Stimulated activated CD8-positive, alpha-beta memory T cell treated with anti-CD3 and anti-CD28 coated beads, Interleukin-15, amount 100 ng/mL, for 48 hours (primary cell): ENCODE measurements around the gene MBD2.
"Not testable (repeated sequence)": the region's sequence is repeated elsewhere in the genome, so short reads cannot be mapped to it uniquely, and the experiment has no call there.

Experiments used
- DNase-seq, 2 donors: peaks; one replicate each; pipeline ENCODE4 v3.0.0-alpha.2; 2020; ENCODE audit warnings: low read depth in 2 of 2

The MBD2 gene

DNA sequence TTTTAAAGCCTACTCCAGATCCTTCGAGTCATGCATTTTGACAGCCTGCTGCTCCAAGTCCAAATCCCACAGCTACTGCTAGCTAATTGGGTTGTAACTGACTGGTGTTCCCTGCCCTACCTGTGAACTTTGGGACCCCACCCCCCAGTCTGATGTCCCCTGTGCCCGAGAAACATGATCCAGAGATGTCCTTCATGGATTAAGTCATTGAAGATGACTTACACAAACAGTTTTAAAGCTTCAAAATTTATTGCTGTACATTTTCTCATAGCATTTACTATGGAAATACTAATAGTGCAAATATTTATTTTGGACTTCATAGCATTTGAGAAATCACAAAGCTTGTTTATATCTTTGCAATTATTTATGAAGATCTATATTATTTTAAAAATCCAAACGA, 73.1 kb downstream of the MBD2 start:
- DNase-seq: no peak

DNA sequence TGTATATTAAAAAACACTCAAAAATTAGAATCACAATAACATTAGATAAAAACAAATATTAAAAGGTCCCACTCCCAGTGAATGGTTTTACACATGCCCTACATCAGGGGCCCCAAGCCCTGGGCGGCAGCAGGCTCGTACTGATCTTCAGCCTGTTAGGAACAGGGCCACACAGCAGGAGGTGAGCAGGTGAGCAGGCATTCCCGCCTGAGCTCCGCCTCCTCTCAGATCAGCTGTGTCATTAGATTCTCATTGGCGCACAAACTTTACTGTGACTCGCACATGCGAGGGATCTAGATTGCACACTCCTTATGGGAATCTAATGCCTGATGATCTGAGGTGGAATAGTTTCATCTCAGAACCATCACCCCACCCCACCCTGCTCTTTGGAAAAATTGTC, 74.2 kb downstream of the MBD2 start:
- no peak for DNase-seq

DNA sequence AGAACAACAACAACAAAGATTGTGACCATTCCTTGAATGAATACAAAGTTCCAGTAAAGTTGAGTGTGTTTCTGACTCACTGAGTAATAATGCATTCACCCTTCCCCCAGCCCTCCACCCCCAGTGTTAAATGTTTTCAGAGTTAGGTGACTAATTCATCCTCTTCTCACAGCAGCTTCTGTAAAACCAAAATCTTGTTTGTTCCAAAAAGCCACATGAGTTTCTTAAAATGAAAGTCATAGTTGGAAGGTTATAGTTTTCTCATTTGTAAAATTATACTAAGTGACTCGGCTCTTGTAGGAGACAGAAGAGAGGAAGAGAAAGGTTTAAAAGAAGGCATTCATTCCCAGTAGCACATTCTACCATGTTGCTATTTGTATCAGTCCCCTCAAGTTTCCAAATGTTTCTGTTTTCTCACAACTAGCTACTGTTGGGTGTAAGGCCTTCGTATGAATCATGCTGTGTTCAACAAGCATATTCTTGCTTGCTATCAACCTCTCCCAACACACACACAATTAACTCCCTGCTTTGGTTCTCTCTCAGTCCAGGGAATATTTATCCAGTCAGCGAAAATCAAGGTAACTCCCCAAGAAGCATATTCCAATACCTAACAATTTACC, 75.3 kb downstream of the MBD2 start:
- DNase-seq: peak; percentile 48 to 49

DNA sequence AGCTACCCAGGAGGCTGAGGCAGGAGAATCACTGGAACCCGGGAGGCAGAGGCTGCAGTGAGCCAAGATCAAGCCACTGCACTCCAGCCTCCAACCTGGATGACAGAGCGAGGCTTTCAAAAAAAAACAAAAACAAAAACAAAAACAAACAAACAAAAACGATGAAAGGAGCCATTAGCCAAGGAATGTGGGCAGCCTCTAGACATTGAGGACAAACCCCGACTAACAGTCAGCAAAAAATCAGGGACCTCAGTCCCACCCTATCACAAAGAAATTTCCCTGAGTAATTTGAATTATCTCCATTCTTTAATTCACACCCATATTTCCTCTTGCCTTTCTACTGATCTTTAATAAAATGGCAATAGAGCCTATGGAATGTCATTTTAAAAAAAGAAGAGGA, 75.8 kb downstream of the MBD2 start:
- no peak for DNase-seq

DNA sequence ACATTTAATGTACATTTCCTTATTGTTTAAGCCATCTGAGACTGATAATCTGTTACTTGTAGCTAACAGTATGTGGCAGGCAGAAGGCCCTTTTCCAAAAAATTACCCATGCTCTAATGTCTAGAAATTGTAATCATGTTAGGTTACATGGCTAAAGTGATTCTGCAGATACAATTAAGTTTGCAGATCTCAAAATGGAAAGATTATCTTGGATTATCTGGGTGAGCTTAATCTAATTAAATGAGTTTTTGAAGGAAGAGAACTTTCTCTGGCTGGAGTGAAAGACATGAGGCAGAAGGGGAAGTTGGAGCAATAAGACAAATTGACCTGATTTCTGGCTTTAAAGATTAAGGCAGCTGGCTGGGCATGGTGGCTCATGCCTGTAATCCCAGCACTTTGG, 76.3 kb downstream of the MBD2 start:
- no peak for DNase-seq

DNA sequence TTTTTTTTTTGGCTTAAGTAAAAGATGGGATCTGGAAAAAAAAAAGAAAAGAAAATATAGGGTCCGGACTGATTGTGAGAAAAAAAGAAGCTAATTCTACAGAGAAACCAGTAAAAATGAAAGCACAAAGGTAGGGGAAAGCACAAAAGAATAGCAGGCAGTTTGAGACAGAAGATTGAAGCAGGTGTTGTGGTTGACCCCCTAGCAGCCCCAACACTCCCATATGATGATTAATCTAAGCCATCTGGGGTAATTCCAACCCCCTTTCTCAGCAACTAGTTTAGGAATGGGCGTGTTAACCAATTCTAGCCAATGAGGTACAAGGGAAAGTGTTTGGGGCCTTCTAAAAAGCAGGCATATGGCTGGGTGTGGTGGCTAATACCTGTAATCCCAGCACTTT, 77.0 kb downstream of the MBD2 start:
- peak; percentile 7 to 15 for DNase-seq

DNA sequence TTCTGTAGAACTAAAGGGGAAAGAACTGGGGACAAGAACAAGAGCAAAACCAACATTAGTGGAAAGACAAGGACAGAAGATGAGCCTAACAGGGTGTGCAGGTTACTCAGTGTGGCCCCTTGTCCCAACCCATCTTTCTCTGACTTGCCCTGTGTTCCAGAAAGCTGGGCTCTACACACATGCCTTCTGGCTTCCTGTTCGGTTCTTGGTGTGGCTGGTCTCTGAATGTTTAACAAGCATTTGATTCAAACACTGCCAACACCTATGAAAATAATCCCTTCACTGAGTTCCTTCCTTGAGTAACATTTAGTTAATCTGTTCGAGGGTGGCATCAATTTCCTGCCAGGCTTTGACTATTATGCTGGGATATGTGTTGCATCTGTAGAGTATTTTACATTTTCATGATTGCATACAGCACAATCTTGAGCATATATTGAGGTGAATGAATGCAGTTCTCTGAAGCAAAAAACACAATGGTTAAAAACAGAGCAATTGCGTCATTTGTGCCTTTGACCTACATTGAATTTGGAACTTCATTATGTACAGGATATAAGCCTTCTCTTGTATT, 83.3 kb downstream of the MBD2 start:
- no peak for DNase-seq

DNA sequence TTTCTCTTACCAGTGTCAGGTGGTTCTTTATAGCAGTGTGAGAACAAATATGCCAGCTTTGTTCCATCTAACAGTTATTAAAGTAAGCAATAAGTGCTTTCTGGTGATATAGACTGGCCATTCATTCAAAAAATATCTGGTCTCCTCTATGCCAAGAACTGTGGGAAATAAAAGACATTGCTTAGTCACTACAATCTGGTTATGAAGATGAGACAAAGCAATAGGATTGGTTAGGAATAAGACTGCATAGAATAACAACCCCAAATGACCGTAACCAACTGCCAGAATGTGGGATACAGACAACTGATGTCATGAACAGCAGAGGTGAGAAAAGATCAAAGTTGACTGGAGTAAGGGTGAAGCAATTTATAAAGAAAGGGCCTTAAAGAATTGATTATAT, 83.8 kb downstream of the MBD2 start:
- DNase-seq: no peak

DNA sequence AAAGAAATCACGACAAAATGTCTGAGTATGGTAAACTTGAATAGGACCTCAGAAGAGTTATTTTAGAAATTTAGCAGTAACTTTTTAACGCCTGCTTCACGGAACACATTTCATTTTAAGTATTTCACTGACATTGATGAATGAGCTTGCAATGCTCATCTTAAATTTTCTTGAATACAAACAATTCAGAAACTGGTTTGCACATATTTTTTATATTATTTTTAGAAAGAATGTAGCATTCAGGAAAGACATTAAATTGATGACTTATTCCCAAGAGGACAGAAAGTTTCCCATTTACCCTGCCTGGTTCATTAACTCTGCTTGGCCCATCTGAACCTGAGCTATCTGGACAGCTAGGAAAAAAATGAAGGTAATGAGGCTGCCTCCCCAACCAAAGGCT, 89.3 kb downstream of the MBD2 start:
- no peak for DNase-seq

DNA sequence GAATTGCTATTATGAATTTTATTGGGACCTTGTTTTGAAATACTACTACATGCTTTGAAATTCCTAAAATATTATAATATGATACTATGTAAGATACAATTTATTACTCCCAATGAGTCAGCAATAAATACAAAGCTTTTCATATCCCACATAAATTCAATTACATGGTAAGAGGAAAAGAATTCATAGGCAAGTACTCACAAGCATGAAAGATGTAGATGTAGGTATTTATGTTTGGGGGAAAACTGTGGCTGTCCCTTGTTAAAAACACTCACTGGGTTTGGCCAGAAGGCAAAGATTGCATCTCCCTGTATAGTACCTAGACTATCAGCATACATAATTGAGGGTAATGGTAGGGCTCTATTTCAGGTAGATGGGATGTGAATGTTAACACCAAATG, 90.4 kb downstream of the MBD2 start:
- DNase-seq: no peak

DNA sequence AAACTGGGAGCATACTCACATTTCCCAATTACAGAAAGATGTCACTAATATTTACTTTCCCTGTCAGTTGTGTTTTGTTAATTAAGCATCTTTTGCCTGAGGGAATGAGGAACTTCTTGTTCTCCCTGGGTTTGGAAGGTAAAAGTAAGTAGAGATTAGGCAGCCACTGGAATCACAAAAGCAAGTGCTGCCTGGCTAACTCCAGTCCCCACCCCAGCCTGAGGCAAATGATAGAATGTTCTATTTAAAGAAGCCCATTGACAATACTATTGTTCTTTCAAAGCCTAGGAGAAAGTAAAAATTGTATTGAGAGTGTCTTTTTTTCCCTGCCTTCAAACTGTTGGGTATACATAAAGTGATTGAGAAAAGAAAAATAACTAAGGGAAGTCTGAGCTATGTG, 93.8 kb downstream of the MBD2 start:
- DNase-seq: no peak

DNA sequence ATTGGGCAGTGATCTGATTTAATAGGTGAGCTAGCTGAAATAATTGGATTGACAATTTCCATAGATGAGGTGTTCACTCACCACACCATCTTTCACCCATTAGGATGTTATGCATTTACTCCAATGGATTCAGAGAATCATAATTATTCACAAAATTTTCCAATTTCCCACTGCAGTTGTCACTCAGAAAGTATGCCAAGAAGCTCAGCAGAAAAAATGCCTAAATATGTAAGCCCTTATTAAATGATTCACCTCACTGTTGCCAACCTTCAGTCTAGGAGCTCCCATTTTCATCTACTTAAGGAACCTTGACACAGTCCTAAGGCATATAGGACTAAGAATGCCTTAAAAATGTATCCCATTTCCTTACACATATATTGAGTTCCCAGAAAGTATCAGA, 94.3 kb downstream of the MBD2 start:
- DNase-seq: no peak

DNA sequence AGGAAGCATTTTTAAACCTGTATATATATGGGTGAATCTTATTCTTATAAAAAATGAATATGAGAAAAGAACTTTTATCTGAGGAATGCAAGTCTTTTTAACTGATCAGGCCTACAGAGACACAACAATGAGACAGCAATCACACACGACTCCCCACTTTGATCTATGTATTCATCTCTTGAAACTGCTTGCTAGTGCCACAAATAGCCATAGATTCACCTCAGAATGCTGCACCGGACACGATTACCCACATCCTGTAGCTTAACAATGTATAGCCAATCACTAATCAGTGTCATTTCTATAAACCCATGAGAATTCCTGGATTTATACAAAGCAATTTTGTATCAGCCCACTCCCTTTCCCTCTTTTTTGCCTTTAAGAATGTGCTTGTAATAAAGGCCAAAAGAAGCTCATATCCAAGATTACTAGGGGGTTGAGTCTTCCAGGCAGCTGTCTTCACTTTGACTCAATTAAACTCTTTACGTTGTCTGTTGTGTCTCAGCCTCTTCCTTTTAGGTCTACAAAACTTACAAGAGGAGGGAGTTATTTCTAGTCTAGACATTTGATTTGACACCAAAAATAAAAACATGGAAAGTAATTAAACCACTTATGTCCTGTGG, 94.9 kb downstream of the MBD2 start:
- no peak for DNase-seq

DNA sequence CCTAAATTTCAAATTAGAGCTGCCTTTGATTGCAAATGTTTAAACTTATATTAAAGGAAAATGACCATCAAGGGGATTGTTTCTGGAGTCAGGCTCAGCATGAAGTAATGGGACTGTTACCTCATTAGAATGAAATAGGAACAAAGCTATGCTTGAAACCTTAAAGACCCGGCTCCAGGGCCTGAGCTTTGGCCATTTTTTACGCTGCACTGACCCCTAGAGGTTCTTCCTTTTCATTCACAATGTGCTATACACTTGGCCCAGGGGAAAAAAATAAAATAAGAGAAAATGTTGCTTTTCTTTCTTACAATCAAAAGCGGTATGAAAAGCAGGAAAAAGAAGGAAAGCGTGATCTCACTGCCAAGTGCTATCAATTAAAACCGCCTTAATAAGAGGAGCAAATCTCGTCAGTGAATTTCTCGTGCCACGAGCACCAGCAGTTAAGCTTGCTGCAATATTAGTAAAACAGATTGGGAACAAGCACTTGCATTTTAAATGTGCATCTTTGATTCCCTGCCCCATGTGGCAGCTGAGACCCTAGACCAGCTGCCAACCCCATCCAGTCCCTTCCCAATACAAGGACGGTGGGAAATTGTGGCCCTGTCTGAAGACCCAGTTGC, 96.6 kb downstream of the MBD2 start:
- DNase-seq: no peak

DNA sequence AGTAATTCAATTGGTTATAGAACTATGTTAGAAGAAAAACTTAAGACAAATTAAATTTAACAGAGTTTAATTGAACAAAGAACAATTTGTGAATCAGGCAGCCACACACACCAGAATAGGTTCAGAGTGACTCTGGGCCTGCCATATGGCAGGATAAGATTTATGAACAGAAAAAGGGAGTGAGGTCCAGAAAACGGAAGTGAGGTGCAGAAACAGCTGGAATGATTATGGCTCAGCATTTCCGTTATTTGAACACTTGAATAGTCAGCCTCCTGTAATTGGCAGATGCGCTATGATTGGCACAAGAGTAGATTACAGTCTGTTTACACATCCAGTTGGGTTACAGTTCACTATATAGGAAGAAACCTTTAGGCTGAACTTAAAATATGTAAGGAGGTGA, 99.0 kb downstream of the MBD2 start:
- no peak for DNase-seq

DNA sequence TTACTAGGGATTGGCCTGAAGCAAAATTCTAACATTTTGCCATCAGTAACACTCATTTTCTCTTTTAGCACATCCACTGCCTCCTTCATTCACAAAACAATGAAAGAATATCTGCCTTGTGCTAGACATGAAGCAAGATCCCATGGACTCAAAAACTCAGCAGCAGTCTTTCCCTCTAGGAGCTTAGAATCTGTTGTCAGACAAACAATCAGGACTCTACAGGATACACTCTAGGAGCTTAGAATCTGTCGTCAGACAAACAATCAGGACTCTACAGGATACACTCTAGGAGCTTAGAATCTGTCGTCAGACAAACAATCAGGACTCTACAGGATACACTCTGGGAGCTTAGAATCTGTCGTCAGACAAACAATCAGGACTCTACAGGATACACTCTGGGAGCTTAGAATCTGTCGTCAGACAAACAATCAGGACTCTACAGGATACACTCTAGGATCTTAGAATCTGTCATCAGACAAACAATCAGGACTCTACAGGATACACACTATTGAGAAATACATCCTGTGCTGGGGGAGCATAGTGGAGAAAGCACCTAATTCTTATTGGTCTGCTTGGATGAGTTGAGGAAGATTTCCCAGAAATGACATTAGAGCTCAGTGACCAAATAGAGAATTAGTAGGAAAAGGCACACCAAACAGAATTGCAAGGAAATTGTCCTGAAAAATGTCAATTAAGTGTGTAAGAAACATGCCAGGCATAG, 100.6 kb downstream of the MBD2 start:
- not testable (repeated sequence) for DNase-seq

DNA sequence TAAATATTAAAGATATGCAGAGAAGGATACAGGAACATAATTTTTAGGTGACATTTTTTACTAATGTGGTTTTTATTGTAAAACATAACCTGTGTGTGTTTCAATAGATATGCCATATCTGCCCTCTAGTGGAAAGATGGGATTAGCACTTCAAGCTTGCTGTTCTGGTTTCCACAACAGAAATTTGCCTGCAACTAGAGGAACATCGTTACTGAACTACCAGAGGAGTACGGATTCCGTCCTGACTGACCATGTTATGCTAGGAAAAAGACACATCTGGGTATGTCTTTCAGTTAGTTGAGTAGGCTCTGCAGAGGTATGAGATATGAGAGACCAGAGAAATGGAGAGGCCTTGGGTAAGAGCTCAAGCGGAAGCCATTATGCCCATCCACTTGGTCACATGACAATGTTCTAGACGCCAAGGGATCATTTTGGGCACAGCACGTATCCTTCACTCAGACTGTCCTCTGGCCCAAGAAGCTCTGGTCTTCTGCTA, 104.9 kb downstream of the MBD2 start:
- DNase-seq: no peak

DNA sequence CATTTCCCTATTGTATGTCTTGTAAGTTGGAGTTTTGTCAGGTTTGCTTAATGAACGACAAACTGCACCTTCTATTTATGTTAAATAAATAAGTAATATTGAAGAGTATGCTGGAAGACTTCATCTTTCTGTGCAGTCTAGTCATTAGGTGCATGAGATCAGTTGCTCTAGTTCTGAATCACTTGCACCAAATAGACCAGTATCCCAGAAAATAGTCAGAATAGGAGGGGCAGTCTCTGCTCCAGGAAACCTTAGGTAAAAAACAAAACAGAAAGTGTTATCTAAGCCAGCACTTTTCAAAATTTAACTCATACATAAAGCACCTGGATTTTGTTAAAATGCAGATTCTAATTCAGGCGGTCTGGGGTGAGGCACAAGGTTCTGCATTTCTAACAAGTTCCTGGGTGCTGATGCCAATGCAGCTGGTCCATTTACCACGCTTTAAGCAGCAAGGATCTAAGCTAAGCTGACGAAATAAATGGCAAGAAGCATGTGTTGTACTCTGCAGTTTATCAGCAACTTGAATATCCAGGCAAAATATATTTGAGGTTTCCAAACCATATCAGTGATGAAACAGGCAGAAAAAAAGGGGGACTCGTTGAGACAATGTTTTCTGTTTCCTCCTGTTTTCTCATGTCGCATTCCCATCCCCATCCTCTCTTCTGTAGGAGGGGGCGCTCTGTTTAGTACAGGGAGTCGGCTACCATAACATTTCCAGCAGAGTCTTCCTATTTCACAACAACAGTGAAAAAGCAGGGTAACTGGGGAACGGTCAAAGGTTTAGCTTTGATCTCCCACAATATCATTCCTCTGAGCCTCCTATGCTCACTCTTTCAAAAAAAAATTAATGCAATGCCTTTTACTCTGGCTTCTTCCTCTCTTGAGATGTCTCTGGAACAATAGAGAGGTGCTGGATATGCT, 106.4 kb downstream of the MBD2 start:
- no peak for DNase-seq

DNA sequence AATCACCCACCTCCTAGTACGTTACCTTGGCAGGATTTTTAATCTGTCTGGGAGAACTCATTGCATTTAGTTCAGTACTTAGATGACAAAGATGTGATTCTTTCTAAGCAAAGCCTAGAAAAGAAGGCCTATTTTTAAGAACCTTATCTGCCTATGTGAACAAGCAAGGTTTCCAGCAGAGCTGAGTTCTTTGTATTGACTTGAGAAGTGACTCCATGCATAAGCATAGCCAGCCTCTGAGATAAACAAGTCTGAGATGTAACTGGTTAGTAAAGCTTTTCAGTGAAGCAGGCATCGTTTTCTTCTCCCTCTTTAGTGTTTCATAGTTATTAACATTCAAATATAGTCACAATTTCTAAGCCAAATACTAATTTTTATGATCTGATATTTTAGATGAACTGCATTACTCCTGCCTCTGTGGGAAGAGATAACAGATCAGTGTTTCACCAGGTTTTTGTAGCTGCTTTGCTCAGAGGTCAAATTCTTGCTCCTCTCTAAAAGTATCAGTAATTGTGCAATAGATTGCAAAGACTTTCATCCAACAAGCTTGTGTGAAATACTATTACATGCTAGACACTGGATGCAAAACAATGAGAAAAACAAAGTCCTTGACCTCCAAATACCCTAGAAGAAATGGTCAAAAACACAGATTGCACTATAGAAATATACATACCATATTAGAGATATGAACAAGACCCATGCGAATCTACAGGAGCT, 107.8 kb downstream of the MBD2 start:
- DNase-seq: no peak

DNA sequence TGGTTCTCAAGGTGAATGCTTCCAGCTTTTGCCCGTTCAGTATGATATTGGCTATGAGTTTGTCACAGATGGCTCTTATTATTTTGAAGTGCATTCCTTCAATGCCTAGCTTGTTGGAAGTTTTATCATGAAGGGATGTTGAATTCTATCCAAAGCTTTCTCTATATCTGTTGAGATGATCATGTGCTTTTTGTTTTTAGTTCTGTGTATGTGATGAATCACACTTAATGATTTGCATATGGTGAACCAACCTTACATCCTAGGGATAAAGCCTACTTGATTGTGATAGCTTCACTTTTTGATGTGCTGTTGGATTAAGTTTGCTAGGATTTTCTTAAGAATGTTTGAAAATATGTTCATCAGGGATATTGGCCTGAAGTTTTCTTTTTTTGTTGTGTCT, 112.1 kb downstream of the MBD2 start:
- no peak for DNase-seq
